Activated CD4-positive, alpha-beta T cell treated with anti-CD3 and anti-CD28 coated beads, Interleukin-10, Interleukin-2, amounts not matched to agents 100 ng/mL and 50 ng/mL, durations not matched to agents 16 hours and 8 hours (primary cell): Measurements from ENCODE around the gene ITPA.
"Not testable (repeated sequence)": the region's sequence is repeated elsewhere in the genome, so short reads cannot be mapped to it uniquely, and the experiment has no call there.

Experiments
- DNase-seq: peaks from one replicate; pipeline ENCODE4 v3.0.0-alpha.2; 2020

Gene ITPA

GRCh38 chr20:3203315-3204123 lies 5.8 kb upstream of the ITPA start:
- peak; percentile 72 for DNase-seq

DNA sequence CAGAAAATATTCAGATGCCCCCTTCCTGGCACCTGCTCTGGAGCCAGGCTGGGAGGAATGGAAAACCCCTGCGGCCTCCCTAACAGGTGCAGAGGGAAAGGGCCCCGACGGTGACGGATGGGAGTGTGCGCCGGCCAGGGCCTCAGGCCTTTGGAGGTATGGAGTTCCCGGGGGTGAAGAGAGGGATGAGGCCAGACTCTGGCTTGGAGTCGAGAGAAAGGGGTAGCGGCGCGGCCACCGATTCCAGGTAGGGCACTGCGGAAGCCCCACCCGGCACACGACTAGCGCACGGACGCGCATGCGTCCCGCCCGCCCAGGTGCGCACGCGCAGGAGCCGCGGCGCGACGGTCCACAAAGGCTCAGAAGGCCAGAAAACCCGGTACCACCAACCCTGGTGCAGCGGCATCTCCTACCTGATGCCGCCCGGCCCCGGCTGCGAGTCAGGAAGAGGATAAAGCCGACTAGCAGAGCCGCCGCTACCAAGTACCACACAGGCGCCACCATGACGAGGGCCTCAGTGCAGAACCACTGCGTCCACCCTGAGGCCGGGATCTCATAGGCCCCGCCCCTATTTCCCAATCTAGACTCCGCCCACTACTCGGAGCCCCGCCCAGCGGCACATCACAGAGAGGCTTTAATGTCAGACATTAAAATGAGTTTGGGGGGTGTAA lies 5.0 kb upstream of the ITPA start, which contains the start of gene DDRGK1:
Gene DDRGK1 (minus strand): TSS at position 559 of the 671 bp plus-strand sequence. CDS start 55 bp downstream, at position 504.
- DNase-seq: peak; percentile 93

DNA sequence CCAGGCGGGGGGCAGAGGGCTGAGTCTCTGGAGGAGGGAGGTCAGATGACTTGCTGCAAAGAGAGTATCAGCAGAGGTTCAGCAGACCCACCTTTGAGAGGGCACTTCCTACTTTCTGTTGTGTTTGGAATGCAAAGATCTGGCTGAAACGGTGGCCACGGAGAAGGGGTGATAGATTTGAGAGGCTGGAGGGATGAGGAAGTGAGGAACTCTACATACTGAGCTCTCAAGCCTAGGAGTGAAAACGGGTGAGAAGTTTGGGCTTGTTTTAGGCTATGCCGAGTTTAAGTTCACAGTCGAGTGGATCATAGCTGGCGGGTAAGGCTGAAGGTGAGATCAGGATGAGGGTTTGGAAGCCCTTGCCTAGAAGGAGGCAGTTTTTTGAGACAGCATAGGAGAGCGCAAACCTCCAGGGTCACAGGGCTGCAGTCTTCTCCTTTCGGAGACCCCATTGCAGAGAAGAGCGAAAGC lies 477 bp upstream of the ITPA start:
- DNase-seq: no peak

GRCh38 chr20:3209946-3210317 lies 634 bp downstream of the ITPA start:
- DNase-seq: no peak

DNA sequence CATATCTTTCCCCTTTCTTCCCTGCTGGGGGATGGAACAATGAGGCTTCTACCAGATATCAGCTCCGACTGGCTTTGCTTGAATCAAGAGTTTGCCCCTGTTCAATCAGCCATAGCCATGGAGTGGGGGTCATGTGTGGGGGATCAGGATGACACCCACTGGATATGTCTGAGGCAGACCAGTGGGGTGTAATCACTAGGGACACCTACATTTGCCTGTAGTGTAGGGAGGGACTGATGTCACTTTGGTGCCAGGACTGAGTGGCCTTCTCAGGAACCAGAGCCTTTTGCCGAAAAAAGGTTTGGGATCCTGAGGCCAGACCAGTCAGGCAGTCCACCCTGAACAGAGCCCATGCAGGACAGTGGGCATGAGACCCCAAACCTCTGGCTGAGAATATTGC lies 1.0 kb downstream of the ITPA start:
- DNase-seq: no peak

- no peak for DNase-seq
These were observed 3.9 kb downstream of the ITPA start for GRCh38 chr20:3213226-3213625.

DNA sequence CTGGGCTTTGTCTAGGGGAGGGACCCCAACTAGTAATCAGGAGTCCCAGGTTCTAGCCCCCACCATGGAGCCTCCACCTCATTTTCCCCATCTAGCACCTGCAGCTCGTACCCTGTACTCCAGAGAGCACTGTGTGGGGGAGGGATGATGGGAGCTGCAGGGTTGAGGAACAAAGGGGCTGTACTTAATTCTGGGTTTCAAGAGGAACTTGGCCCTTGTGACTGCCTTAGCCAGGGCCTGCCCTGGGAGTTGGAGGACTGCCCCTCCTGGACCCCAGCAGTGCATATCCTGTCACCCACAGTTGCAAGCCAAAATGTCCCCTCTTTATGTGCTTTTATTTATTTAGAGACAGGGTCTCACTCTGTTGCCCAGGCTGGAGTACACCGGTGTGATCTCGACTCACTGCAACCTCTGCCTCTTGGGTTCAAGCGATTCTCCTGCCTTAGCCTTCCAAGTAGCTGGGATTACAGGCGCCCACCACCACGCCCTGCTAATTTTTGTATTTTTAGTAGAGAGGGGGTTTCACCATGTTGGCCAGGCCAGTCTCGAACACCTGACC lies 6.1 kb downstream of the ITPA start:
- DNase-seq: not testable (repeated sequence)

GRCh38 chr20:3218307-3218988 lies 9.2 kb downstream of the ITPA start:
- peak; percentile 84 for DNase-seq

DNA sequence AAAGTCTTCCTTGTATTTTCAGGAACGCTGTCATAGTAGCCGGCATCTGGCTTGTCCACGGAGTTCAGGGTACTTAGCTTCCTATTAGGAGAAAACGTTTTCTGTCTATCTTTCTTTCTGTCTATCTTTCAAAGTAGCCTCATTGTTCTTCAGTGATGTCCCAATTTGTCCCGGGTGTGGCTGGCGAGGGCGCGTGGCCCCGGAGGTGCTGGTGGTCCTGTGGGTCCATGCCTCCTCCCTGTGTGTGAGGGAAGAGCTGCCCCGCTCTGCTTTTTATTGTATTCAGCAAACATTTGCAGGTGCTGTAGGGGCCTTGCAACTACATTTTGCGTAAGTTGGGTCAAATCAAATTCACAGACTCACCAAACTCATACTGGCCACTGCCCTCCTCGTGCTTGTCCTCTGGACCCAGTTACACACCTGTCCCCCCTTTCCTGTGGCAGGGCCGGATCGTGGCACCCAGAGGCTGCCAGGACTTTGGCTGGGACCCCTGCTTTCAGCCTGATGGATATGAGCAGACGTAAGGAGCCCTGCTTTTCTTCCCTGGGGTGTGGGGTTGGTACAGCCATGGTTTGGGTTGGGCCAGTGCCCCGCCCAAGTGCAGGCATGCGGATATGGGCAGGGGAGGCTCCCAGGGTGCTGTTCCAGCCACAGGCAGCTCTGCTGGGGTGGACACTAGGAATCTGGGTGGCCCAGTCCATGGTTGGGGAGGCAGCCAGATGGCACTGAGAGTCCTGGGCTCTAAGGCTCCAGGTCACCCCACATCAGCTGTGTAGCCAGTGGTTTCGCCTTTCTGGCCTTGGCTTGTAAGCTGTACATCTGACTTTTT lies 12.3 kb downstream of the ITPA start:
- no peak for DNase-seq

DNA sequence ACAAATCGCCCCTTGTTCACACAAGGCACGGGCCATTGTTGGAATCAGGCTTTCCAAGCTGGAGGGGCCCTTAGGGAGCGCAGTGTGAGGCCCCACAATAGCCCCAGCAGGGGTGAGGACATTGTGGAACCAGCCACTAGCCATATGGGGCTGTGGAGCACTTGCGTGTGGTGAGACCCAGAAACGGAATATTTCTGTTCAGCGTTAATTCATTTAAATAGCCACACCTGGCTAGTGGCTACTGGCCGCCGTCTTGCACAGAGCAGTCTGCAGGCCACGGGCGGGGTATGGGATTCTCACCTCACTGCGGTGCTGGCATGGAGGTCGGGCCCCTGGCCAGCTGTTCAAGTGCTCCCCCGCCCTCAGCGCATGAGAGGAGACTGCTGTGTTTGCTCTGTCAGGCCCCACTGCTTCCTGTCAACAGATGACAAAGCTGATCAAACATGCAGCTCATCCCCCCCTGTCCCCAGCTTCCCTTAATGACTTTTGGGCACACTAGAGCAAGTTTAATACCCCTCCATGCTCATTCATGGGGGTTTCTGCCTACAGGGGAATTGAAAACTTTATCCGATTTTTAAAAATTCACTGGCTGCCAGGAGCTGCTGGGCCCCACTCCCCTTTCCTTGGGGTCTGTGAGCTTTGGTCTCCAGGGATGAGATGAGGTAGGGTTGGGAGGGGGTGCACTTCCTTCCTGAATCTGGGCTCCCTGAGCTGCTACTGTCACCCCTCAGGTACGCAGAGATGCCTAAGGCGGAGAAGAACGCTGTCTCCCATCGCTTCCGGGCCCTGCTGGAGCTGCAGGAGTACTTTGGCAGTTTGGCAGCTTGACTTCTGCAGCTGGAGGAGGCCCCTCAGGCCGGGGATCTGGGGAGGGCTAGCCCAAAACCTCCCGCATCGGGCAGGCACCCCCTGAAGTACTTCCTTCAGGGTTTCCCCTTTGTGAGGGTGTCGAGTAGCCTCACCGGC lies 13.6 kb downstream of the ITPA start:
- peak; percentile 34 for DNase-seq

- no peak for DNase-seq
These were observed 14.3 kb downstream of the ITPA start for GRCh38 chr20:3223651-3223993.

- DNase-seq: no peak
These were observed 14.8 kb downstream of the ITPA start for GRCh38 chr20:3223994-3224680.

DNA sequence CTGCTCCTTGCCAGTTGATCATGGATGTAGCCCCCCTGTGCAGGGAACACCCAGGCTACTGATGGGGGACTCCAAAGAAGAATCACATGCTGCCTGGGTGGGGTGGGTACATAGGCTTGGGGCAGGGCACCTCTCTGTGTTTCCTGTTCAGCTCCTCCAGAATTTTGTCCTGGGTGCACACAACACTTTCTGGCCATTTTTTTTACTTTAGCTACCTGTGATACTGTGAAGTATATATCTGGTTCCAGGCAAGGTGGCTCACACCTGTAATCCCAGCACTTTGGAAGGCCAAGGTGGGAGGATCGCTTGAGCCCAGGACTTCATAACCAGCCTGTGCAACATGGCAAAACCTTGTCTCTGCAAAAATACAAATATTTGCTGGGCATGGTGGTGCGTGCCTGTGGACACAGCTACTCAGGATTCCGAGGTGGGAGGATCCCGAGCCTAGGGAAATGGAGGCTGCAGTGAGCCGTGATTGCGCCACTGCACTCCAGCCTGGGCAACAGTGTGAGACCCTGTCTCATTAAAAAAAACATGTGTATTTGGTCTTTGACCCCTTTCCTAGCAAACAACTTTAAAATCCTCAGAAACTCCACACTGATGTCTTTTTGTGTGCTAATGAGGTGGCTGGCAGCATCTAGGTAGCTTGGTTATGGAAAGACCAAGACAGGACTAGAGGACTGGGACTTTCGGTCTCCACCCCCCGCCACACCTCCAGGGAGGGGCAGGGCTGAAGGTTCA lies 15.6 kb downstream of the ITPA start:
- DNase-seq: no peak

DNA sequence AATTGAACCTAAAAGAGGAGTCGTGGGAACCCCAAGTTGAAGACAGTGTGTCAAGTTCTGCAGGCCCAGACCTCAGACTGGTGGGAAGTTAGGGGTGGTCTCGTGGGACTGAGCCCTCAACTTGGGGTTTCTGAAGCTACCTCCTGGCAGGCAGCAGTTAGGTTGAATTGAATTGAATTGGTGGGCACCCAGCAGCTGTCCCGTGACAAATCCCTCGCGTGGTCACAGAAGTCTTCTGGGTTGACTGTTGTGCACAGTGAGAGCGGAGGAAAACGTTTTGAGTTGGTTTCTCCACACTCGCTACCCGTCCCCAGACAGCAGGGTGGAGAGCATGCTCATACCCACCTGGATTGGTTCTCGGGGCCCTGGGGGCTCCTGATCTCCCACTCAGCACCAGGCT lies 16.8 kb downstream of the ITPA start:
- no peak for DNase-seq

DNA sequence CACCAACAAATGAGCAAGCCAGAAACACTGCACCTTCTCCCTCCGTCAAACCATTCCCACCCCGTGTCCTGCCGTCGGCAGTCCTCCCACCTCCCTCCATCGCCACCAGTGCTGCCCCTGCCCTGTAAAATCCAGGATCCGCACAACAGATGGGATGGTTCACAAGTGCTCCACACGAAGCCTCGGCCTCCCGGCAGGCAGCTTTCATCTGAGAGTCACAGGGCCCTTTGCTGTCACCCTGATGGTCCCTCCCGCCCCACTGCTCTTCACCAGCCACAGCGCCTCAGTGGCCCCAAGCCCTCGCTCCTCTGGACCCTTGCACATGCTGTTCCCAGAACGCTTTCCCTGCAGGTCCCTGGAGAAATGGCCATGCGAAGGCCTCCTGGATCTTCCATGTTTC lies 17.6 kb downstream of the ITPA start:
- DNase-seq: no peak

GRCh38 chr20:3227506-3227905 lies 18.2 kb downstream of the ITPA start:
- no peak for DNase-seq

GRCh38 chr20:3227936-3228749 lies 18.8 kb downstream of the ITPA start:
- DNase-seq: no peak

DNA sequence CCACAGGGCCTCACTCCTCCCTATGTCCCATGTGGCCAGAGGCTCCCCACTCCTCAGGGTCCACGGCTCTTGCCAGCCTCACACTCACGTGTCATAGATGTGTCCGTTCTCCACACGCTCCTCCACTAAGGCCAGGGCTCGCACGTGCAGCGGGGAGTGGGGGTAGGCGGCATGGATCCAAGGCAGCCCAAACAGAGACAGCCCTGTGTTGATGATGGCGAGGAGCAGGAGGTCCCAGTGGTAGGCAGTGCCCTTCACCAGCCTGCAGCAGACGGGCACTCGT lies 19.4 kb downstream of the ITPA start:
- no peak for DNase-seq

GRCh38 chr20:3229158-3229557 lies 19.9 kb downstream of the ITPA start:
- no peak for DNase-seq
